HepG2 (cell line): ENCODE data around the gene TMED3. TPM values are rescaled to one million over a fixed set of nuclear protein-coding genes. Genes with fewer than 3 reads are reported as not detected.

Experiments
- CCAR2 ChIP-seq: fragments of 200-400 bp; formaldehyde crosslinking; optimal IDR thresholded peaks from 2 replicates; pipeline ENCODE3; 2018; ENCODE audit warnings: low read depth, mild to moderate bottlenecking, low read length, moderate library complexity
- CEBPB ChIP-seq: IDR thresholded peaks from 2 replicates; pipeline ENCODE4 v1.6.1; 2011; ENCODE audit warnings: low read depth, low read length, improper control_type of control experiment, borderline replicate concordance
- GABPB1 ChIP-seq: IDR thresholded peaks from 2 replicates; pipeline ENCODE4 v1.6.1; 2016; ENCODE audit warnings: mild to moderate bottlenecking, missing genetic modification reagents, moderate library complexity, missing compliant biosample characterization
- HES4 ChIP-seq: sonication (generic); formaldehyde crosslinking; IDR thresholded peaks from 2 replicates; pipeline ENCODE4 v1.9.0; 2021; ENCODE audit warnings: mild to moderate bottlenecking, missing genetic modification reagents, borderline replicate concordance
- NAIF1 ChIP-seq: sonication (generic); formaldehyde crosslinking; IDR thresholded peaks from 2 replicates; pipeline ENCODE4 v1.5.0; 2020; ENCODE audit warnings: mild to moderate bottlenecking, missing genetic modification reagents, borderline replicate concordance
- NCOA5 ChIP-seq: sonication (generic); formaldehyde crosslinking; IDR thresholded peaks from 2 replicates; pipeline ENCODE4 v1.4.0; 2020; ENCODE audit warnings: missing genetic modification reagents
- NFYC ChIP-seq: IDR thresholded peaks from 2 replicates; pipeline ENCODE4 v1.6.1; 2016; ENCODE audit warnings: missing genetic modification reagents, missing compliant biosample characterization
- PCBP1 ChIP-seq: fragments of 200-400 bp; formaldehyde crosslinking; IDR thresholded peaks from 2 replicates; pipeline ENCODE4 v1.6.1; 2017; ENCODE audit warnings: mild to moderate bottlenecking, low read depth, low read length, borderline replicate concordance
- THAP7 ChIP-seq: sonication (generic); formaldehyde crosslinking; IDR thresholded peaks from 2 replicates; pipeline ENCODE4 v1.8.1; 2023; ENCODE audit warnings: mild to moderate bottlenecking, missing genetic modification reagents
- ZBTB8A ChIP-seq: sonication (generic); formaldehyde crosslinking; IDR thresholded peaks from 2 replicates; pipeline ENCODE4 v1.4.0; 2020; ENCODE audit warnings: mild to moderate bottlenecking, low read depth, missing genetic modification reagents, borderline replicate concordance
- ZFP82 ChIP-seq: sonication (generic); formaldehyde crosslinking; IDR thresholded peaks from 2 replicates; pipeline ENCODE4 v1.5.1; 2020; ENCODE audit warnings: mild to moderate bottlenecking, missing genetic modification reagents, borderline replicate concordance
- ZKSCAN8 ChIP-seq: IDR thresholded peaks from 2 replicates; pipeline ENCODE4 v1.6.1; 2016; ENCODE audit warnings: borderline replicate concordance, missing genetic modification reagents, missing compliant biosample characterization
- ZNF44 ChIP-seq: sonication (generic); formaldehyde crosslinking; IDR thresholded peaks from 2 replicates; pipeline ENCODE4 v1.5.1; 2020; ENCODE audit warnings: mild to moderate bottlenecking, missing genetic modification reagents
- ZNF558 ChIP-seq: sonication (generic); formaldehyde crosslinking; IDR thresholded peaks from 2 replicates; pipeline ENCODE4 v1.9.0; 2022; ENCODE audit warnings: mild to moderate bottlenecking, missing genetic modification reagents, borderline replicate concordance
- ZNF598 ChIP-seq: sonication (generic); formaldehyde crosslinking; IDR thresholded peaks from 2 replicates; pipeline ENCODE4 v1.5.1; 2020; ENCODE audit warnings: mild to moderate bottlenecking, missing genetic modification reagents, borderline replicate concordance
- ZSCAN30 ChIP-seq: sonication (generic); formaldehyde crosslinking; IDR thresholded peaks from 2 replicates; pipeline ENCODE4 v1.5.0; 2020; ENCODE audit warnings: mild to moderate bottlenecking, missing genetic modification reagents
- ZUFSP ChIP-seq: sonication (generic); formaldehyde crosslinking; IDR thresholded peaks from 2 replicates; pipeline ENCODE4 v1.9.0; 2021; ENCODE audit warnings: missing genetic modification reagents, mild to moderate bottlenecking, borderline replicate concordance
- polyA plus RNA-seq, 8 experiments: library from polyadenylated mRNA; depleted of rRNA in 3 of 8; stranded (reverse) in 7 of 8; unstranded in 1 of 8; fragments of >200 nt; fragmentation: Illumina TruSeq in 4 of 8; extraction: Trizol in 4 of 8; gene quantifications; 2 replicates each; pipeline versions ENCODE4 v1.2.1 to v1.2.3, GENCODE V29; 2011 to 2016; ENCODE audit warnings: low read depth in 4 of 8, missing spikeins in 1 of 8, mixed read lengths in 1 of 8; ENCODE audit not compliant: insufficient read depth in 1 of 8
- total RNA-seq, 5 experiments: library from RNA; depleted of rRNA; stranded (reverse); fragments of >200 nt; fragmentation: Illumina TruSeq; extraction: Trizol; gene quantifications; 2 replicates each; pipeline ENCODE4 v1.2.3, GENCODE V29; 2016; ENCODE audit warnings: low read depth in 1 of 5
- TF ChIP-seq, protein P1 (sequence below): sonication (generic); formaldehyde crosslinking; IDR thresholded peaks from 2 replicates; pipeline ENCODE4 v1.4.0; 2020; ENCODE audit warnings: mild to moderate bottlenecking, missing genetic modification reagents

Gene TMED3
- total and polyA plus RNA-seq, 2 of the 13 experiments (the other 11 are each of a cell fraction or from before 2014, with no cell fraction given), result 125 to 155 TPM

- TF ChIP-seq, protein P1, sequence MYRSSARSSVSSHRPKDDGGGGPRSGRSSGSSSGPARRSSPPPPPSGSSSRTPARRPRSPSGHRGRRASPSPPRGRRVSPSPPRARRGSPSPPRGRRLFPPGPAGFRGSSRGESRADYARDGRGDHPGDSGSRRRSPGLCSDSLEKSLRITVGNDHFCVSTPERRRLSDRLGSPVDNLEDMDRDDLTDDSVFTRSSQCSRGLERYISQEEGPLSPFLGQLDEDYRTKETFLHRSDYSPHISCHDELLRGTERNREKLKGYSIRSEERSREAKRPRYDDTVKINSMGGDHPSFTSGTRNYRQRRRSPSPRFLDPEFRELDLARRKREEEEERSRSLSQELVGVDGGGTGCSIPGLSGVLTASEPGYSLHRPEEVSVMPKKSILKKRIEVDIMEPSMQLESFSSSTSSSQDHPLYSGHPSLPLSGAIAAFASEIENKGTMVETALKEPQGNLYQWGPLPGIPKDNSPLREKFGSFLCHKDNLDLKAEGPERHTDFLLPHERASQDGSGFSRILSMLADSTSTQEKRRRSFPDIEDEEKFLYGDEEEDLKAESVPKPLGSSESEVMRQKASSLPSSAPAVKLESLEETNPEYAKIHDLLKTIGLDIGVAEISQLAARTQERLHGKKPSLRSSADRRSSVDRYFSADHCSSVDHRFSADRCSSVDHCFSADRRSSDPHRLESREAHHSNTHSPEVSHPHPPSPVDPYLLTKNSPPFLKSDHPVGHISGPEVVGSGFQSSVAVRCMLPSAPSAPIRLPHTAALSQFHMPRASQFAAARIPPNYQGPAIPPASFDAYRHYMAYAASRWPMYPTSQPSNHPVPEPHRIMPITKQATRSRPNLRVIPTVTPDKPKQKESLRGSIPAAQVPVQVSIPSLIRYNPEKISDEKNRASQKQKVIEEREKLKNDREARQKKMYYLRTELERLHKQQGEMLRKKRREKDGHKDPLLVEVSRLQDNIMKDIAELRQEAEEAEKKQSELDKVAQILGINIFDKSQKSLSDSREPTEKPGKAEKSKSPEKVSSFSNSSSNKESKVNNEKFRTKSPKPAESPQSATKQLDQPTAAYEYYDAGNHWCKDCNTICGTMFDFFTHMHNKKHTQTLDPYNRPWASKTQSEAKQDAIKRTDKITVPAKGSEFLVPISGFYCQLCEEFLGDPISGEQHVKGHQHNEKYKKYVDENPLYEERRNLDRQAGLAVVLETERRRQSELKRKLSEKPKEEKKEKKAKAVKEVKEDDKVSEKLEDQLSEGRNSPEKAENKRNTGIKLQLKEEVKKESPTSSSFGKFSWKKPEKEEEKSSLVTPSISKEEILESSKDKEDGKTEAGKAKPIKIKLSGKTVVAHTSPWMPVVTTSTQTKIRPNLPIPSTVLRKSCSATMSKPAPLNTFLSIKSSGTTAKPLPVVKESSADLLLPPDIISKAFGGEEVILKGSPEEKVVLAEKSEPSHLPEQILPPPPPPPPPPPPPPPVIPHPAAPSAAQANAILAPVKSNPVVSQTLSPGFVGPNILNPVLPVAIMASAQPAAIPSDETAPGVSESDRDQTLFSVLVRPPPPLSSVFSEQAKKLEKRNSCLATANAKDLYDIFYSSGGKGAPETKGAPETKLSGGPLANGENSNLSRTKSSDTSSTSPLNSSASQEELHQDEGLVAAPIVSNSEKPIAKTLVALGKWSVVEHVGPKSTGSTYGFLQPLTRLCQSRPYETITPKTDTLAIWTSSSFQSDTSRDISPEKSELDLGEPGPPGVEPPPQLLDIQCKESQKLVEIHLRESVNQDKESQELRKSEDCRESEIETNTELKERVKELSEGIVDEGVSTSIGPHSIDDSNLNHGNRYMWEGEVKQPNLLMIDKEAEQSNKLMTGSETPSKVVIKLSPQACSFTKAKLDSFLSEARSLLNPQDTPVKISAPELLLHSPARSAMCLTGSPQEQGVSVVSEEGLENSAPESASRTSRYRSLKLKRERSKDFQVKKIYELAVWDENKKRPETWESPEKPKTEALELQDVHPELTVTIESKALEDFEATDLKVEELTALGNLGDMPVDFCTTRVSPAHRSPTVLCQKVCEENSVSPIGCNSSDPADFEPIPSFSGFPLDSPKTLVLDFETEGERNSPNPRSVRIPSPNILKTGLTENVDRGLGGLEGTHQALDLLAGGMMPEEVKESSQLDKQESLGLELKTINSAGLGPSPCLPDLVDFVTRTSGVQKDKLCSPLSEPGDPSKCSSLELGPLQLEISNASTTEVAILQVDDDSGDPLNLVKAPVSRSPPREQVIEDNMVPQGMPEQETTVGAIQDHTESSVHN (CRISPR knock-in tag), result peak; percentile 90
- TF ChIP-seq ZNF598 (0 out of 2 replicates have a peak, but pooled peaks have one; percentile 50), THAP7 (no peak), PCBP1 (no peak), ZKSCAN8 (CRISPR knock-in tag) (peak; percentile 59; the same call in 1 of the 2 replicates), ZSCAN30 (no peak), GABPB1 (CRISPR knock-in tag) (peak; percentile 89), ZFP82 (CRISPR knock-in tag) (no peak), CCAR2 (no peak), NFYC (no peak), ZBTB8A (CRISPR knock-in tag) (peak; percentile 80; the same call in 1 of the 2 replicates), ZNF44 (CRISPR knock-in tag) (no peak), ZNF558 (peak; percentile 48; the same call in 1 of the 2 replicates), ZUFSP (CRISPR knock-in tag) (no peak), HES4 (CRISPR knock-in tag) (peak; percentile 57; the same call in 1 of the 2 replicates), NAIF1 (CRISPR knock-in tag) (no peak), CEBPB (no peak), NCOA5 (no peak)
Observed at GRCh38 chr15:79310985-79311900, at the start of gene TMED3 (continued).
